Stimulated activated CD4-positive, alpha-beta T cell treated with anti-CD3 and anti-CD28 coated beads, TNF-alpha, amount 100 ng/mL, for 48 hours (primary cell): Measurements from ENCODE around the gene F10.
"Not testable (repeated sequence)": the region's sequence is repeated elsewhere in the genome, so short reads cannot be mapped to it uniquely, and the experiment has no call there.

ENCODE experiments used
- DNase-seq, 3 donors: peaks; one replicate each; pipeline ENCODE4 v3.0.0-alpha.2; 2020; ENCODE audit warnings: low read depth in 3 of 3

The F10 gene

GRCh38 chr13:113102302-113102701 lies 20.3 kb upstream of the F10 start:
- not testable (repeated sequence) for DNase-seq

- no peak for DNase-seq
Observed at GRCh38 chr13:113102727-113103126, 19.9 kb upstream of the F10 start.

GRCh38 chr13:113103646-113104045 lies 19.0 kb upstream of the F10 start:
- no peak for DNase-seq

DNA sequence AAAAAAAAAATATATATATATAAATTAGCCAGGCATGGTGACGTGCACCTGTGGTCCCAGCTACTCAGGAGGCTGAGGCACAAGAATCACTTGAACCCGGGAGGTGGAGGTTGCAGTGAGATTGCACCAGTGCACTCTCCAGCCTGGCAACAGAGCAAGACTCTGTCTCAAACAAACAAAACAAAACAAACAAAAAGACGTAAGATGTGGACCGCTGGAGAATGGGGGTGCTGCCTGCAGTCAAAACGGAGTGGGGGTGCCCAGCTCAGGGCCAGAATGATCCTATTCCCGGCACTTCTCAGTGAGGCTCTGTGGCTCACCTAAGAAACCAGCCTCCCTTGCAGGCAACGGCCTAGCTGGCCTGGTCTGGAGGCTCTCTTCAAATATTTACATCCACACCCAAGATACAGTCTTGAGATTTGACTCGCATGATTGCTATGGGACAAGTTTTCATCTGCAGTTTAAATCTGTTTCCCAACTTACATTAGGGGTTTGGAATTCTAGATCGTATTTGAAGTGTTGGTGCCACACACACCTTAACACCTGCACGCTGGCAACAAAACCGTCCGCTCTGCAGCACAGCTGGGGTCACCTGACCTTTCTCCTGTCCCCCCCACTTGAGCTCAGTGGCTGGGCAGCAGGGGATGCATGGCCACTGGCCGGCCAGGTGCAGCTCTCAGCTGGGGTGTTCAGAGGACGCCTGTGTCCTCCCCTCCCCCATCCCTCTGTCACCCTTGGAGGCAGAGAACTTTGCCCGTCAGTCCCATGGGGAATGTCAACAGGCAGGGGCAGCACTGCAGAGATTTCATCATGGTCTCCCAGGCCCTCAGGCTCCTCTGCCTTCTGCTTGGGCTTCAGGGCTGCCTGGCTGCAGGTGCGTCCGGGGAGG lies 17.3 kb upstream of the F10 start, which contains the start of gene F7:
TSS of gene F7 (plus strand) at position 760 of the 889 bp plus-strand sequence. CDS start at position 811, 51 bp downstream.
- DNase-seq = no peak

GRCh38 chr13:113105921-113106452 lies 16.6 kb upstream of the F10 start:
- no peak for DNase-seq

- no peak for DNase-seq
Observed at GRCh38 chr13:113106711-113107351, 15.8 kb upstream of the F10 start.

GRCh38 chr13:113108521-113108920 lies 14.1 kb upstream of the F10 start:
- not testable (repeated sequence) for DNase-seq

GRCh38 chr13:113109151-113110047 lies 13.2 kb upstream of the F10 start:
- no peak for DNase-seq

- DNase-seq = no peak
Observed at GRCh38 chr13:113110048-113110851, 12.3 kb upstream of the F10 start.

GRCh38 chr13:113110852-113111315 lies 11.7 kb upstream of the F10 start:
- no peak for DNase-seq

DNA sequence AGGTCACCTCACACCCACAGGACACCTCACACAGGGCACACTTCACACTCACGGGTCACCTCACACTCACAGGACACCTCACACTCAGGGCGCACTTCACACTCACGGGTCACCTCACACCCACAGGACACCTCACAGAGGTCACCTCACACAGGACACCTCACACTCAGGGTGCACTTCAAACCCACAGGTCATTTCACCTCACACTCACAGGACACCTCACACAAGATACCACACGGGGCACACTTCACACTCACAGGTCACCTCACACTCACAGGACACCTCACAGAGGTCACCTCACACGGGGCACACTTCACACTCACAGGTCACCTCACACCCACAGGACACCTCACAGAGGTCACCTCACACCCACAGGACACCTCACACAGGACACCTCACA lies 10.8 kb upstream of the F10 start:
- not testable (repeated sequence) for DNase-seq

DNA sequence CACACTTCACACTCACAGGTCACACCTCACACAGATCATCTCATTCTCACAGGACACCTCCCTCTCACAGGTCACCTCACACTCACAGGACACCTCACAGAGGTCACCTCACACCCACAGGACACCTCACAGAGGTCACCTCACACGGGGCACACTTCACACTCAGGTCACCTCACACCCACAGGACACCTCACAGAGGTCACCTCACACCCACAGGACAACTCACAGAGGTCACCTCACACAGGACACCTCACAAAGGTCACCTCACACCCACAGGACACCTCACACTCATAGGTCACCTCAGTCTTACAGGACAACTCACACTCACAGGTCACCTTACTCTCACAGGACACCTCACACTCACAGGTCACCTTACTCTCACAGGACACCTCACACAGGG lies 10.1 kb upstream of the F10 start:
- not testable (repeated sequence) for DNase-seq

DNA sequence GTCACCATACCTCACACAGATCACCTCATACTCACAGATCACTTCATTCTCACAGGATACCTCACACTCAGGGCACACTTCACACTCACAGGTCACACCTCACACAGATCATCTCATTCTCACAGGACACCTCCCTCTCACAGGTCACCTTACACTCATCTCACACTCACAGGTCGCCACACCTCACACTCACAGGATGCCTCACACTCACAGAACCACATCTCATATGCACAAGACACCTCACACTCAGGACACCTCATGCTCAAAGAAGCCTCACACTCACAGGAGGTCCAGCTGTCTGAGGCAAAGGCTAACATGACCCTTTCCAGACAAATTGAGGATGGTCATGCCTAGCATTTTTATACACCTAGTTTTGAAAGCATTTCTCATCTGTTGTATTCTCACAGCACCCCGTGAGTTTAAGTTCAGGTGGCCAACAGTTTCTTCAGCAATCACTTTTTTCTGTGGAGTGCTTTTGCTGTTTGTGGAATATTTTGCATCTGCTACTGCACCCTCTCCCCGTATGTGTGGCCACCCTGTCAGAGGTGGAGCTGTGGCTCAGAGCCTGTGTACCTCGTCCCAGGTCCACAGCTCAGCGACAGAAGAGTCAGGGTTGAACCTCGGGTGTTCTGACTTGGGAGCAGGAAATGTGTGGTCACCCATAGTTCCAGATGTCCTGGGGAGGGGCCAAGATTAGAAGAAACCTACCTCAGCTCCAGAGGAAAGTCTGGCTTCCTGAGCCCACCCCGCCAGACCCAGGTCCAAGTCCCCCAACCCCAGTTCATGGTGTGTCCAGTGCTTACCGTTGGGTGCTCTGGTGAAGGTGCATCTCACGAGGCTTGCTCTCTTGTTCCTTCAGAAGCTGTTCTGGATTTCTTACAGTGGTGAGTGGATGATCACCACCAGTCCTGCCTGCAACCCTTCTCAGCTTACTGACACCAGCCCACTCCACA lies 9.4 kb upstream of the F10 start:
- no peak for DNase-seq

DNA sequence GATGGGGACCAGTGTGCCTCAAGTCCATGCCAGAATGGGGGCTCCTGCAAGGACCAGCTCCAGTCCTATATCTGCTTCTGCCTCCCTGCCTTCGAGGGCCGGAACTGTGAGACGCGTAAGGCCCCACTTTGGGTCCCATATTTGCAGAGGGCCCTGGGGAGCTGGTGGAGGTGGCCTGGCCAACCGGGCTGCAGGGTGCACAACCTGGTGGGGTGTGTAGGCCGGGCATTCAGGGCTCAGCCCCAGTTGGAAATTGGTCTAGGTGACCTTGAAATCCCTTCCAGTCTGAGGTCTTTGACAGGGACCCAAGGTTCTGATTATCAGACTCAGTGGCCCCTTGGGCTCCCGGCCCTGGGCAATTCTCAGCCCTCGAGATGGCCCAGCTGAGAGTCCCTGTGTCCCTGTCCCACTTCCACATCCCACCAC lies 8.7 kb upstream of the F10 start:
- no peak for DNase-seq

DNA sequence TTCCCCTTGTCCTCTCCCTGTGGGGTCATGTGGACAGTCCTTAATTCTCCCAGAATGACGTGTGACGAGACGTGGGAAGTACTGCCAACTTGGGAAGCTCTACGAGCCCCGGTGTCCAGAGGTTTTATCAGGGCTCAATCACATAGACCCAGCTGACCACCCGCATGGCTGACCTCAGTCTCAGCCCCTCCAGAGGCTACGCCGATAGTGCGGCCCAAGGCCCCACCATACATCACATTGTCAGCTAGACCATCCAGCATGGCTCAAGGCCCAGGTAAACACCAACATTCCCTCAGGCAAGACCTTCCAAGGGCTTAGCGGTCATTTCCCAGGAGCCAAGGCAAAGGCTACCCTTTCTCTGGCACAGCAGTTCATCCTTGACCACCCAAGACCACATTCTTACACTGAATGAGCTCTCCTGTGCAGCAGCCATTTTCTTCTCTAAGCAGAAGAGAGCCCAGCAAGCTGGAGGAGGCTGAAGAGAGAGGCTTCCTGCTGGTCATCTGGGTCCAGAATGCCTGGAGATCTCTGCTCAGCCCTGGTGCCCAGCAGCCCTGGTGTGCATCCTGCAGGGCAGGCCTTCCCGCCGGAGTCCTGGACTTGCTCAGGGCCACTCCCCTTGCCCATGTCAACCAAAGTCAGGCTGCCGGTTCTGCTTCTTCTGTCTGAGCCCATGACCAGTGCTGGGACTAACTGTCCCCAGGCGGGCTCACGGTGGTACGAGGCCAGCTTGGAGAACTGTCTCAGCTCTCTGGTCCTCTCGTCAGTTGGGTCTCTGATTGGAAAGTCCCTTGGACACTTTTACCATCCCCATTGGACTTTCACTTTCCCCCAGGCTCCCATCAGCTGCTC lies 7.9 kb upstream of the F10 start:
- no peak for DNase-seq

DNA sequence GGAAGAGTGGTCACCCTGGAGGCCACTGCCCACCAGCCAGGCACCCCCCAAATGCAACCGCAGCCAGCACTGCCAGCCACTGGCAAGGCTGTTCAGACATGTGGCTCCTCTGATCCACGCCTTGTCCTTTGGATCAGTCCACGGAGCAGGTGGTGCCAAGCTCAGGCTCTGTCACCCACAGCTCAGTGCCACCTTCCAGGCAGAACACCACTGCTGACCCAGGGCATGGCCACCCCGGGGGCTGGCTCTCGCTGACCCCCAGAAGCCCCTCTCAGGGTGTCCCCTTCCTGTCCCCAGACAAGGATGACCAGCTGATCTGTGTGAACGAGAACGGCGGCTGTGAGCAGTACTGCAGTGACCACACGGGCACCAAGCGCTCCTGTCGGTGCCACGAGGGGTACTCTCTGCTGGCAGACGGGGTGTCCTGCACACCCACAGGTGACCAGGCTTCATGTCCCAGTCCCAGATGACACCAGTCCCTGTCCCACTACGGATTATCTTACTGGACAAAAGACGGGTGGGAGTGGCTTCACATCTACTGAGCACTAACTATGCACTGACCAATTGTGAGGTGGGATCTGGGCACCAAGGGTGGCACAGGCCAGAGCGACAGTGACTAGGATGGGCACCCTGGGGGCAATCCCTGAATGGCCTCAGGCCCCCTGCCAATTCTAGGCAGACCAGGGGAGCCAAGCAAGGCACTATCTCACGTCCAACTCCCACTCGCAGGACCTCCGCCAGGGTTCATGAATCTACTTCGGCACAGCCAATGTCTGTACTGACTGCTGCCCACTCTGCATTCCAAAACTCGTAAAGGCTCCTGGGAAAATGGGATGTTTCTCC lies 7.0 kb upstream of the F10 start:
- no peak for DNase-seq

DNA sequence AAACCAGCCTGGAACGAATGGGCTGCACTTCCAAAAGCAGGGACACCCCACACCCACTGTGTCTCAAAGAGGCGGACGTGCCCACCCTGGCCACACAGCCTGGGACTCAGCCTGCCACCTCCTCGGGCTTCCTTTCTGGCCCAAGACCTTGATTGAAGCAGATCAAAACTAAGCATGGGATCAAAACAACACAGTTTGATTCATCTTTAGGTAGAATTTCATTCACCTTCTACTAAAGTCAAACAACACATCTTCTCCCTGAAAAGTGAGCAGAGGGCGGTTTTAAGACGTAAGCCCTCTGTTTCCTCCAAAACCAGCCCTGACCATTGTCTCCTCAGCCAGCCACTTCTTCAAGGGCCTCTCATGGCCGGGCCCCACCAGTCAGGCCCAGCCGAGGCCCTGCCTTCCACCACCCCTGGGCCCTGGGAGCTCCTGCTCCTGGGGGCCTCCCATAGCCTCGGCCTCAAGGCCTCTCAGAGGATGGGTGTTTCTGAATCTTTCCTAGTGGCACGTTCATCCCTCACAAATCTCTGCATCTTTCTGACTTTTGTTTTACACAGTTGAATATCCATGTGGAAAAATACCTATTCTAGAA lies 6.3 kb upstream of the F10 start:
- no peak for DNase-seq
